Neural progenitor cell (in vitro differentiated cells): ENCODE measurements around the gene CCDC185. TPM values are rescaled to one million over a fixed set of nuclear protein-coding genes. Genes with fewer than 3 reads are reported as not detected.

Experiments used
- DNase-seq: peaks from one replicate; pipeline ENCODE4 v3.0.0-alpha.2; 2016; ENCODE audit warnings: low spot score
- H2AFZ ChIP-seq: fragments of 200-600 bp; sonication (generic); replicated peaks from 2 replicates; pipeline ENCODE4 v1.6.1; 2016; ENCODE audit warnings: antibody characterized with exemption
- H3F3A ChIP-seq: fragments of 200-600 bp; sonication (generic); 2 replicates; pipeline ENCODE4 v1.6.1; 2016; ENCODE audit warnings: antibody characterized with exemption, low read depth
- H3K27ac ChIP-seq: fragments of 200-600 bp; sonication (generic); 2 replicates; pipeline ENCODE4 v1.5.1; 2016; ENCODE audit warnings: mild to moderate bottlenecking
- H3K27me3 ChIP-seq: fragments of 200-600 bp; sonication (generic); 2 replicates; pipeline ENCODE4 v1.6.1; 2016; ENCODE audit warnings: mild to moderate bottlenecking, moderate library complexity
- H3K36me3 ChIP-seq: fragments of 200-600 bp; sonication (generic); 2 replicates; pipeline ENCODE4 v1.5.1; 2016
- H3K4me1 ChIP-seq: fragments of 200-600 bp; sonication (generic); 2 replicates; pipeline ENCODE4 v1.6.1; 2016; ENCODE audit warnings: mixed run types
- H3K4me2 ChIP-seq: fragments of 200-600 bp; sonication (generic); 2 replicates; pipeline ENCODE4 v1.6.1; 2016
- H3K4me3 ChIP-seq: fragments of 200-600 bp; sonication (generic); 2 replicates; pipeline ENCODE4 v1.5.1; 2016
- H3K79me2 ChIP-seq: fragments of 200-600 bp; sonication (generic); 2 replicates; pipeline ENCODE4 v1.6.1; 2016; ENCODE audit warnings: low read depth
- H3K9ac ChIP-seq: fragments of 200-600 bp; sonication (generic); 2 replicates; pipeline ENCODE4 v1.6.1; 2016
- H3K9me3 ChIP-seq: fragments of 200-600 bp; sonication (generic); 2 replicates; pipeline ENCODE4 v1.5.1; 2016; ENCODE audit warnings: low read depth
- H4K20me1 ChIP-seq: fragments of 200-600 bp; sonication (generic); 2 replicates; pipeline ENCODE4 v1.6.1; 2016; ENCODE audit warnings: low read depth
- H3K27ac Mint-ChIP-seq: 3 replicates; pipeline ENCODE4 v1.8.0; 2021; ENCODE audit warnings: mixed read lengths
- H3K27me3 Mint-ChIP-seq: 2 replicates; pipeline ENCODE4 v1.8.0; 2022; ENCODE audit warnings: low read depth, mild to moderate bottlenecking, inconsistent platforms, moderate library complexity, mixed read lengths; ENCODE audit not compliant: insufficient read depth
- H3K36me3 Mint-ChIP-seq: 3 replicates; pipeline ENCODE4 v1.8.0; 2021; ENCODE audit warnings: mixed read lengths
- H3K4me1 Mint-ChIP-seq: 3 replicates; pipeline ENCODE4 v1.8.0; 2021; ENCODE audit warnings: mixed read lengths
- H3K4me3 Mint-ChIP-seq: 3 replicates; pipeline ENCODE4 v1.8.0; 2021; ENCODE audit warnings: mild to moderate bottlenecking, moderate library complexity, mixed read lengths
- H3K9me3 Mint-ChIP-seq: 3 replicates; pipeline ENCODE4 v1.8.0; 2020; ENCODE audit warnings: mixed read lengths
- CTCF ChIP-seq: fragments of 200-600 bp; sonication (generic); IDR thresholded peaks from 2 replicates; pipeline ENCODE4 v1.5.1; 2017; ENCODE audit warnings: antibody characterized with exemption, mild to moderate bottlenecking
- EZH2 ChIP-seq: fragments of 200-600 bp; sonication (generic); IDR thresholded peaks from 2 replicates; pipeline ENCODE4 v1.6.1; 2017; ENCODE audit warnings: antibody characterized with exemption, mild to moderate bottlenecking, moderate library complexity
- EZH2phosphoT487 ChIP-seq: fragments of 200-600 bp; sonication (generic); IDR thresholded peaks from 2 replicates; pipeline ENCODE4 v1.6.1; 2017; ENCODE audit warnings: antibody characterized with exemption
- total RNA-seq: library from RNA; depleted of rRNA; stranded (reverse); fragments of >200 nt; gene quantifications from 2 replicates; pipeline ENCODE4 v1.2.3, GENCODE V29; 2015; ENCODE audit warnings: low replicate concordance

CCDC185 gene
- total RNA-seq, 1 donor from 2014 or later: not detected

- no peak overlapping the region for H2AFZ ChIP-seq
- no peaks in the 10 kb centered on the region for H3F3A ChIP-seq
- no peak for DNase-seq
- H3K4me2 ChIP-seq: no peak overlapping the region
- Mint-ChIP-seq H3K36me3 (no peaks in the 10 kb centered on the region), H3K27me3 (peaks cover 8% of the 10 kb centered on the region), H3K4me3 (no peak overlapping the region), H3K9me3 (no peaks in the 10 kb centered on the region), H3K27ac (no peak overlapping the region), H3K4me1 (peaks cover 17% of the 10 kb centered on the region)
- no peaks in the 10 kb centered on the region for H3K36me3 ChIP-seq
- H3K9ac ChIP-seq: no peak overlapping the region
- H4K20me1 ChIP-seq: no peaks in the 10 kb centered on the region
- H3K4me1 ChIP-seq: peaks cover 17% of the 10 kb centered on the region
- TF ChIP-seq EZH2phosphoT487: no peak
- TF ChIP-seq CTCF: no peak
- TF ChIP-seq EZH2: no peak
- H3K27ac ChIP-seq: no peak overlapping the region
- H3K4me3 ChIP-seq: no peak overlapping the region
- no peaks in the 10 kb centered on the region for H3K79me2 ChIP-seq
- no peaks in the 10 kb centered on the region for H3K27me3 ChIP-seq
- no peaks in the 10 kb centered on the region for H3K9me3 ChIP-seq
These were observed 44.0 kb upstream of the CCDC185 start for GRCh38 chr1:223349241-223349640.

GRCh38 chr1:223350361-223350908 is 42.8 kb upstream of the CCDC185 start:
- H3K36me3 Mint-ChIP-seq: no peaks in the 10 kb centered on the region
- Histone ChIP-seq H3K36me3 (no peaks in the 10 kb centered on the region), H2AFZ (no peak overlapping the region), H3K27ac (no peak overlapping the region), H3K4me1 (peaks cover 24% of the 10 kb centered on the region), H3K27me3 (no peaks in the 10 kb centered on the region), H4K20me1 (no peaks in the 10 kb centered on the region), H3F3A (no peaks in the 10 kb centered on the region), H3K4me2 (no peak overlapping the region), H3K79me2 (no peaks in the 10 kb centered on the region), H3K4me3 (no peak overlapping the region), H3K9ac (no peak overlapping the region), H3K9me3 (no peaks in the 10 kb centered on the region)
- TF ChIP-seq EZH2: no peak
- TF ChIP-seq CTCF: no peak
- H3K27me3 Mint-ChIP-seq: peaks cover 8% of the 10 kb centered on the region
- no peak overlapping the region for H3K4me3 Mint-ChIP-seq
- H3K4me1 Mint-ChIP-seq: peaks cover 23% of the 10 kb centered on the region
- no peak overlapping the region for H3K27ac Mint-ChIP-seq
- DNase-seq: no peak
- no peaks in the 10 kb centered on the region for H3K9me3 Mint-ChIP-seq

- DNase-seq: no peak
- no peaks in the 10 kb centered on the region for H3K79me2 ChIP-seq
- no peaks in the 10 kb centered on the region for H3K9me3 Mint-ChIP-seq
These were observed 40.3 kb upstream of the CCDC185 start for GRCh38 chr1:223352944-223353343.

More at GRCh38 chr1:223352944-223353343, 40.3 kb upstream of the CCDC185 start:
- H3K27ac Mint-ChIP-seq: no peak overlapping the region
- Histone ChIP-seq H3K9me3 (no peaks in the 10 kb centered on the region), H3K4me3 (no peak overlapping the region), H3K4me1 (peaks cover 24% of the 10 kb centered on the region), H2AFZ (no peak overlapping the region), H3K9ac (no peak overlapping the region), H3K27ac (no peak overlapping the region), H3K27me3 (no peaks in the 10 kb centered on the region), H3K36me3 (no peaks in the 10 kb centered on the region), H4K20me1 (no peaks in the 10 kb centered on the region), H3F3A (no peaks in the 10 kb centered on the region), H3K4me2 (no peak overlapping the region)
- no peak for TF ChIP-seq CTCF
- no peak for TF ChIP-seq EZH2phosphoT487
- no peak for TF ChIP-seq EZH2
- H3K4me3 Mint-ChIP-seq: no peak overlapping the region
- H3K27me3 Mint-ChIP-seq: peaks cover 5% of the 10 kb centered on the region
- peaks cover 23% of the 10 kb centered on the region for H3K4me1 Mint-ChIP-seq
- no peaks in the 10 kb centered on the region for H3K36me3 Mint-ChIP-seq
